ENCODE results near the gene SCML1. TPM values are rescaled to one million over a fixed set of nuclear protein-coding genes. Genes with fewer than 3 reads are reported as not detected.

Gene SCML1
- polyA plus RNA-seq, 1 of the 3 experiments (the other 2 are of a cell fraction), result 10.7 TPM

- Histone ChIP-seq H3K4me1 (ENCODE audit: control insufficient read depth in 1 of 2, insufficient read depth in 2 of 2, low read depth in 1 of 2, low read length in 1 of 2) (no peaks in the 10 kb centered on the region), H3K9me2 (no peaks in the 10 kb centered on the region), H3K27me3 (ENCODE audit: insufficient read depth) (no peaks in the 10 kb centered on the region), H3K4me3 (ENCODE audit: low read depth in 2 of 2, low read length in 1 of 2) (no peak overlapping the region), H3K36me3 (replicated peaks in 1 of 2; ENCODE audit: control insufficient read depth in 1 of 2, insufficient read depth in 2 of 2, low read length in 1 of 2) (peaks cover 7 to 12% of the 10 kb centered on the region in 2 experiments), H3K79me2 (ENCODE audit: insufficient read depth) (no peaks in the 10 kb centered on the region), H4K20me1 (ENCODE audit: insufficient read depth) (no peaks in the 10 kb centered on the region), H3F3A (replicated peaks; ENCODE audit: insufficient read depth) (no peaks in the 10 kb centered on the region), H3K9ac (no peak overlapping the region), H3K9me3 (no peaks in the 10 kb centered on the region), H2AFZ (ENCODE audit: low read depth) (no peak overlapping the region), H3K27ac (ENCODE audit: low read depth in 2 of 2, low read length in 1 of 2) (no peak overlapping the region), H3K4me2 (no peak overlapping the region)
- ChIA-PET POLR2A (no interaction called here), CTCF (interaction anchor here (0.9 to 1.2 kb wide), 3 partner anchors 12 to 490 kb away, joined by 3 to 5 read pairs (median 4); no protein-coding TSS in a partner anchor)
- no peak for DNase-seq
- TF ChIP-seq FOXM1 (IDR thresholded peaks at IDR 0.05; ENCODE audit: low read depth), result no peak
- TF ChIP-seq RFX5 (IDR thresholded peaks at IDR 0.05; ENCODE audit: low read length), result no peak
- 43% methylated on average over 3 of the region's 3 CpGs for WGBS (ENCODE audit: low lambda C conversion rate)
Measured at GRCh38 chrX:17750436-17750835, 13.1 kb downstream of the SCML1 start.

DNA sequence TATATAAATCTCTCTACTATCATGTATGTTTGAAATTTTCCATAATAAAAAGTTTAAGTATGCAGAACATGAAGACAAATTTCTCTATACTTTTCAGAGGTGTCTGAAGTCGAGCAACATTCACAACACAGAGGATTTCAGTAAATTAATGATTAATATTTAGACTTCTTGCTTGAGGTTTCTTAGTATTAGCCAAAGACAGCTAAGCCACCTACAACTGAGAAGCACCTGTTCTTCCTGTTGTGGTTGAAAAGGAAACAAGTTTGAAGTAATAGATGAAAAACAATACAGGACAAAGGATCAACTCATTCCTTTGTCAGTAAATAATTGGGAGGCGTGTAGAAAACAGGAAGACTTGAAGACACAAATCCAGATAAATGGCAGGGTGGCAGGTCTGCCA, 21.1 kb downstream of the SCML1 start:
- H3K27me3 ChIP-seq (ENCODE audit: insufficient read depth), result no peaks in the 10 kb centered on the region; the same call in 1 of the 2 replicates
- no peaks in the 10 kb centered on the region for H3K9me2 ChIP-seq
- no peak overlapping the region for H3K27ac ChIP-seq (ENCODE audit: low read depth in 2 of 2, low read length in 1 of 2)
- no peaks in the 10 kb centered on the region for H3F3A ChIP-seq (replicated peaks; ENCODE audit: insufficient read depth)
- WGBS (ENCODE audit: low lambda C conversion rate), result 13% methylated on average over 2 of the region's 2 CpGs
- no peak overlapping the region for H3K9ac ChIP-seq
- no peaks in the 10 kb centered on the region for H4K20me1 ChIP-seq (ENCODE audit: insufficient read depth)
- POLR2A ChIA-PET, result no interaction called here
- H3K9me3 ChIP-seq, result no peaks in the 10 kb centered on the region
- CTCF ChIA-PET, result no interaction called here
- no peaks in the 10 kb centered on the region for H3K4me1 ChIP-seq (ENCODE audit: control insufficient read depth in 1 of 2, insufficient read depth in 2 of 2, low read depth in 1 of 2, low read length in 1 of 2)
- no peaks in the 10 kb centered on the region for H3K79me2 ChIP-seq (ENCODE audit: insufficient read depth)
- H3K36me3 ChIP-seq (replicated peaks in 1 of 2; ENCODE audit: control insufficient read depth in 1 of 2, insufficient read depth in 2 of 2, low read length in 1 of 2), result peaks cover 2 to 3% of the 10 kb centered on the region in 2 experiments
- H2AFZ ChIP-seq (ENCODE audit: low read depth), result no peak overlapping the region
- no peak overlapping the region for H3K4me3 ChIP-seq (ENCODE audit: low read depth in 2 of 2, low read length in 1 of 2)
- no peak overlapping the region for H3K4me2 ChIP-seq
- DNase-seq, result no peak
- TF ChIP-seq TAF1 (IDR thresholded peaks at IDR 0.05; ENCODE audit: borderline replicate concordance, low read depth, low read length) (no peak), MXI1 (IDR thresholded peaks at IDR 0.05; ENCODE audit: low read depth, low read length) (no peak), MEF2A (IDR thresholded peaks at IDR 0.05; ENCODE audit: borderline replicate concordance, low read depth) (no peak), GATA2 (CRISPR knock-in tag; IDR thresholded peaks at IDR 0.05) (no peak), FOXJ3 (CRISPR knock-in tag; IDR thresholded peaks at IDR 0.05) (no peak)
- TF ChIP-seq, protein P1, sequence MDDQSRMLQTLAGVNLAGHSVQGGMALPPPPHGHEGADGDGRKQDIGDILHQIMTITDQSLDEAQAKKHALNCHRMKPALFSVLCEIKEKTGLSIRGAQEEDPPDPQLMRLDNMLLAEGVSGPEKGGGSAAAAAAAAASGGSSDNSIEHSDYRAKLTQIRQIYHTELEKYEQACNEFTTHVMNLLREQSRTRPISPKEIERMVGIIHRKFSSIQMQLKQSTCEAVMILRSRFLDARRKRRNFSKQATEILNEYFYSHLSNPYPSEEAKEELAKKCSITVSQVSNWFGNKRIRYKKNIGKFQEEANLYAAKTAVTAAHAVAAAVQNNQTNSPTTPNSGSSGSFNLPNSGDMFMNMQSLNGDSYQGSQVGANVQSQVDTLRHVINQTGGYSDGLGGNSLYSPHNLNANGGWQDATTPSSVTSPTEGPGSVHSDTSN (IDR thresholded peaks at IDR 0.05), result no peak
- TF ChIP-seq, protein P2, sequence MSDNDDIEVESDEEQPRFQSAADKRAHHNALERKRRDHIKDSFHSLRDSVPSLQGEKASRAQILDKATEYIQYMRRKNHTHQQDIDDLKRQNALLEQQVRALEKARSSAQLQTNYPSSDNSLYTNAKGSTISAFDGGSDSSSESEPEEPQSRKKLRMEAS (IDR thresholded peaks at IDR 0.05; ENCODE audit: low read depth), result no peak
- TF ChIP-seq, protein P3, sequence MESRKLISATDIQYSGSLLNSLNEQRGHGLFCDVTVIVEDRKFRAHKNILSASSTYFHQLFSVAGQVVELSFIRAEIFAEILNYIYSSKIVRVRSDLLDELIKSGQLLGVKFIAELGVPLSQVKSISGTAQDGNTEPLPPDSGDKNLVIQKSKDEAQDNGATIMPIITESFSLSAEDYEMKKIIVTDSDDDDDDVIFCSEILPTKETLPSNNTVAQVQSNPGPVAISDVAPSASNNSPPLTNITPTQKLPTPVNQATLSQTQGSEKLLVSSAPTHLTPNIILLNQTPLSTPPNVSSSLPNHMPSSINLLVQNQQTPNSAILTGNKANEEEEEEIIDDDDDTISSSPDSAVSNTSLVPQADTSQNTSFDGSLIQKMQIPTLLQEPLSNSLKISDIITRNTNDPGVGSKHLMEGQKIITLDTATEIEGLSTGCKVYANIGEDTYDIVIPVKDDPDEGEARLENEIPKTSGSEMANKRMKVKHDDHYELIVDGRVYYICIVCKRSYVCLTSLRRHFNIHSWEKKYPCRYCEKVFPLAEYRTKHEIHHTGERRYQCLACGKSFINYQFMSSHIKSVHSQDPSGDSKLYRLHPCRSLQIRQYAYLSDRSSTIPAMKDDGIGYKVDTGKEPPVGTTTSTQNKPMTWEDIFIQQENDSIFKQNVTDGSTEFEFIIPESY (IDR thresholded peaks at IDR 0.05; ENCODE audit: borderline replicate concordance, low read depth), result no peak

Data from SK-N-SH (cell line).